ENCODE results near the gene SLC17A7. TPM values are rescaled to one million over a fixed set of nuclear protein-coding genes. Genes with fewer than 3 reads are reported as not detected.

Gene SLC17A7
- total and polyA plus RNA-seq, 2 of the 4 experiments (the other 2 are of a cell fraction) = 0.03 TPM; not detected in 1

DNA sequence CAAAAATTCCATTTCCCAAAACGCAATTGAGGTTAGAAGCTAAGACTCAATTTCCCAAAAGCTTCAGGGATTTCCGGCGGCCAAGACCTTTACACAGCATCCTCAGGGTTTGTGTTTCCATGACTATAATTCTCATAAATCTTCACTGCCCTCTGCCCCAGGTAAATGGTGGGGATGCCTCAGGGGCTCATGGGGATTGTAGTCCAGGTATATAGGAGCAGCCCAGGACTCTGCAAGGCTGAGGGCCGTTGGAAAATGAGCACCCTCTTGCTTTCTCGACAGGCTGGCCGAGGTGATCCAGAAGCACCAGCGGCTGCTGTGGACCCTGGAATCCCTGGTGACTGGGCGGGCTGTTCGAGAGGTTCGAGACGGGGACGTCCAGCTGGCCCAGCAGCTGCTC is 18.1 kb upstream of the SLC17A7 start:
- intact Hi-C loops (cut with micrococcal nuclease) = no loop called here
- H3K27me3 ChIP-seq (ENCODE audit: control insufficient read depth, insufficient read depth, low read length) = no peaks in the 10 kb centered on the region
- POLR2A ChIA-PET (ENCODE audit: unreplicated experiment) = no interaction called here

More for the DNA sequence above, 18.1 kb upstream of the SLC17A7 start:
- no peak overlapping the region for H4K8ac ChIP-seq (ENCODE audit: low read depth in 2 of 2, low read length in 2 of 2)
- peak overlapping the region; percentile 24 for H2AK9ac ChIP-seq (replicated peaks; ENCODE audit: low read depth, low read length, poor library complexity)
- H3K14ac ChIP-seq (replicated peaks; ENCODE audit: low read depth, low read length) = no peak overlapping the region
- peaks cover 2 to 14% of the 10 kb centered on the region in 2 experiments; a peak in 3 of 4 replicates for H3K79me1 ChIP-seq (ENCODE audit: low read depth in 1 of 2, low read length in 2 of 2)
- no peak overlapping the region for H3K4me2 ChIP-seq (ENCODE audit: low read depth, low read length)
- H3K27ac ChIP-seq (ENCODE audit: insufficient read depth, low read length) = no peak overlapping the region
- H4K5ac ChIP-seq (ENCODE audit: low read depth, low read length) = no peak overlapping the region
- no peak overlapping the region for H3K9ac ChIP-seq (ENCODE audit: low read depth, low read length)
- TF ChIP-seq, protein P1, sequence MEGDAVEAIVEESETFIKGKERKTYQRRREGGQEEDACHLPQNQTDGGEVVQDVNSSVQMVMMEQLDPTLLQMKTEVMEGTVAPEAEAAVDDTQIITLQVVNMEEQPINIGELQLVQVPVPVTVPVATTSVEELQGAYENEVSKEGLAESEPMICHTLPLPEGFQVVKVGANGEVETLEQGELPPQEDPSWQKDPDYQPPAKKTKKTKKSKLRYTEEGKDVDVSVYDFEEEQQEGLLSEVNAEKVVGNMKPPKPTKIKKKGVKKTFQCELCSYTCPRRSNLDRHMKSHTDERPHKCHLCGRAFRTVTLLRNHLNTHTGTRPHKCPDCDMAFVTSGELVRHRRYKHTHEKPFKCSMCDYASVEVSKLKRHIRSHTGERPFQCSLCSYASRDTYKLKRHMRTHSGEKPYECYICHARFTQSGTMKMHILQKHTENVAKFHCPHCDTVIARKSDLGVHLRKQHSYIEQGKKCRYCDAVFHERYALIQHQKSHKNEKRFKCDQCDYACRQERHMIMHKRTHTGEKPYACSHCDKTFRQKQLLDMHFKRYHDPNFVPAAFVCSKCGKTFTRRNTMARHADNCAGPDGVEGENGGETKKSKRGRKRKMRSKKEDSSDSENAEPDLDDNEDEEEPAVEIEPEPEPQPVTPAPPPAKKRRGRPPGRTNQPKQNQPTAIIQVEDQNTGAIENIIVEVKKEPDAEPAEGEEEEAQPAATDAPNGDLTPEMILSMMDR (conservative IDR thresholded peaks at IDR 0.05; ENCODE audit: low read depth, low read length) = no peak
- no peak for TF ChIP-seq FOS (IDR thresholded peaks at IDR 0.05; ENCODE audit: low read depth, low read length)
- no peak for TF ChIP-seq MXI1 (IDR thresholded peaks at IDR 0.05; ENCODE audit: borderline replicate concordance, low read depth, low read length)
- no peak for TF ChIP-seq RAD21 (IDR thresholded peaks at IDR 0.05; ENCODE audit: low read length)
- TF ChIP-seq, protein P2, sequence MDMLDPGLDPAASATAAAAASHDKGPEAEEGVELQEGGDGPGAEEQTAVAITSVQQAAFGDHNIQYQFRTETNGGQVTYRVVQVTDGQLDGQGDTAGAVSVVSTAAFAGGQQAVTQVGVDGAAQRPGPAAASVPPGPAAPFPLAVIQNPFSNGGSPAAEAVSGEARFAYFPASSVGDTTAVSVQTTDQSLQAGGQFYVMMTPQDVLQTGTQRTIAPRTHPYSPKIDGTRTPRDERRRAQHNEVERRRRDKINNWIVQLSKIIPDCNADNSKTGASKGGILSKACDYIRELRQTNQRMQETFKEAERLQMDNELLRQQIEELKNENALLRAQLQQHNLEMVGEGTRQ (IDR thresholded peaks at IDR 0.05; ENCODE audit: low read depth, low read length) = no peak
- TF ChIP-seq RFX5 (IDR thresholded peaks at IDR 0.05; ENCODE audit: low read depth, low read length) = no peak
- no peak for TF ChIP-seq MAZ (IDR thresholded peaks at IDR 0.05; ENCODE audit: borderline replicate concordance, low read depth, low read length)
- no peak for TF ChIP-seq MAFK (IDR thresholded peaks at IDR 0.05; ENCODE audit: low read depth, low read length)
- TF ChIP-seq CHD1 (IDR thresholded peaks at IDR 0.05; ENCODE audit: low read depth, low read length) = no peak
- TF ChIP-seq, protein P3, sequence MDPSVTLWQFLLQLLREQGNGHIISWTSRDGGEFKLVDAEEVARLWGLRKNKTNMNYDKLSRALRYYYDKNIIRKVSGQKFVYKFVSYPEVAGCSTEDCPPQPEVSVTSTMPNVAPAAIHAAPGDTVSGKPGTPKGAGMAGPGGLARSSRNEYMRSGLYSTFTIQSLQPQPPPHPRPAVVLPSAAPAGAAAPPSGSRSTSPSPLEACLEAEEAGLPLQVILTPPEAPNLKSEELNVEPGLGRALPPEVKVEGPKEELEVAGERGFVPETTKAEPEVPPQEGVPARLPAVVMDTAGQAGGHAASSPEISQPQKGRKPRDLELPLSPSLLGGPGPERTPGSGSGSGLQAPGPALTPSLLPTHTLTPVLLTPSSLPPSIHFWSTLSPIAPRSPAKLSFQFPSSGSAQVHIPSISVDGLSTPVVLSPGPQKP (IDR thresholded peaks at IDR 0.05; ENCODE audit: borderline replicate concordance, low read depth, low read length) = no peak
- no peak overlapping the region for H3K4ac ChIP-seq (ENCODE audit: low read depth, low read length)
- ATAC-seq (ENCODE audit: low read depth) = no peak
- H3K4me1 ChIP-seq (ENCODE audit: control insufficient read depth, insufficient read depth, low read length) = no peaks in the 10 kb centered on the region
- H4K91ac ChIP-seq (ENCODE audit: insufficient read depth, low read depth, low read length) = no peak overlapping the region
- no peak overlapping the region for H2AK5ac ChIP-seq (ENCODE audit: low read depth, low read length)
- no peak for DNase-seq
- no peak overlapping the region for H3K56ac ChIP-seq (ENCODE audit: extremely low read depth, insufficient read depth, low read length)
- no peak overlapping the region for H3K18ac ChIP-seq (ENCODE audit: low read depth, low read length)
- no peak overlapping the region for H3K23ac ChIP-seq (ENCODE audit: low read depth, low read length)
- H2BK20ac ChIP-seq (ENCODE audit: low read depth, low read length) = no peak overlapping the region
- H2BK120ac ChIP-seq (ENCODE audit: low read depth, low read length) = no peak overlapping the region
- H2BK5ac ChIP-seq (ENCODE audit: low read depth, low read length, poor library complexity, severe bottlenecking) = no peak overlapping the region
- in situ Hi-C loops (cut with MboI; ENCODE audit: low sequenced_read_pairs) (no loop called here), dilution Hi-C loops (cut with HindIII; ENCODE audit: low sequenced_read_pairs, unreplicated experiment) (no loop called here)
- no peaks in the 10 kb centered on the region for H4K20me1 ChIP-seq (ENCODE audit: insufficient read depth, low read length)
- H3K9me3 ChIP-seq (ENCODE audit: control insufficient read depth, insufficient read depth, low read length) = no peaks in the 10 kb centered on the region
- no peak overlapping the region for H2BK15ac ChIP-seq (ENCODE audit: low read depth, low read length)
- BruUV-seq (replicated peaks) = no TSS peak
- WGBS, 2 experiments (ENCODE audit: extremely low coverage in 2 of 2, insufficient read length in 1 of 2) = 89% methylated on average over 9 of the region's 12 CpGs; no CpG with 5 or more reads in 1 of the 2 experiments
- peaks cover 6% of the 10 kb centered on the region for H3K36me3 ChIP-seq (ENCODE audit: control insufficient read depth, insufficient read depth, low read length)
- H3K4me3 ChIP-seq (ENCODE audit: insufficient read depth, low read depth, low read length) = no peak overlapping the region
- H3K9me1 ChIP-seq (ENCODE audit: insufficient read depth, low read length) = no peaks in the 10 kb centered on the region
- H2AFZ ChIP-seq (replicated peaks; ENCODE audit: low read length, poor library complexity) = no peak overlapping the region
- CTCF ChIA-PET = no interaction called here

Data from IMR-90 (cell line).